ENCODE measurements around the gene HRH2. TPM values are rescaled to one million over a fixed set of nuclear protein-coding genes. Genes with fewer than 3 reads are reported as not detected.

HRH2 gene
- polyA plus RNA-seq, 3 donors from 2014 or later, result 0.11 to 0.34 (median 0.14) TPM

DNA sequence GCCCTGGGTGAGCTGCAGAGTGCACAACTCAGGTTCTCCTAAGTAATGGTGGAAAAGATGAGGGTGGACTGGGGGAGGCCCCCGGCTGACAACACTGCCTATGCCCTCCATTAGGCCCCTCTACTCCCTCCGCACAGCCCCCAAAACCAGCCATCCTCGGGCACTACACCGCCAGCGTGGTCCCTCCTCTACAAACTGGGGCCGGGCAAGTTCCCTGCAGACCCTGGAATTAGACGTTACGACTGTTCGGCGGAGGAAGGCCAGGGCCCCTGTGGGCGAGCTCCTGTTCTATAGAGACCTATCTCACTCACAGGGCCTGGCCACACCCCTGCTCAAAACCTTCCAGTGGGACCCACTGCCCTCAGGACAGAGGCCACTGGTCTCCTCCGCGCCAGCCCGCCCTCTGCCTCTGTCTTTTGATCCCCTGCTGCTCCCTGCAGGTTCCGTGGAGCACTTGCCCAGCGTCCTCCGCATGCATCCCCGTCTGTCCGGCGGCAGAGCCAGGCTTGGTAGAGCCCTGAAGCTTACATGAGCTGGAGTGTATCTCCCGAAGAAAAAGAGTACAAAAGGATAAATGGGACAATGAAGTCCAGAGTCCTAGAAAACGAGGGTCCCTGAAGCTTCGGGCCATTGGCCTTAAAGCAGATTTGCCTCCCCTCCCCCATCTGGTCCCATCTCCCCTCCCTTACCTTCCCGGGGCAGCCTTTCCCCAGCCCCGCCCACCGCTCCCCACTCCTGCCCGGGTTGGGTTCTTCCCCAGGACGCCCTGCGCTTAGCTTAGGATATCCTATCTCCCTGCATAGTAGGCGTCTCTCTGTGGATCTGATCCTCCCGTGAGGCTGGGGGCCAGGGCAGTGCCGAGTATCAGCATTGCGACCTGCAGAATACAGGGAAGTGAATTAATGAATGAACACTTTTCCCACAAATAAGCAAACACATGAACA is 71.3 kb downstream of the HRH2 start:
- Mint-ChIP-seq H3K27me3 (ENCODE audit: low read depth in 3 of 3) (peaks cover 5 to 8% (median 6%) of the 10 kb centered on the region in 3 donors), H3K36me3 (no peaks in the 10 kb centered on the region), H3K4me3 (peak overlapping the region in 1 of 5 donors; percentile 17), H3K27ac (no peak overlapping the region), H3K4me1 (peaks cover 6 to 8% of the 10 kb centered on the region in 2 donors), H3K9me3 (no peaks in the 10 kb centered on the region)
- DNase-seq, result no peak

GRCh38 chr5:175729829-175730277 is 72.0 kb downstream of the HRH2 start:
- H3K4me3 Mint-ChIP-seq, result peak overlapping the region in 1 of 5 donors; percentile 17
- no peak overlapping the region for H3K27ac Mint-ChIP-seq
- H3K4me1 Mint-ChIP-seq, result peaks cover 6 to 8% of the 10 kb centered on the region in 2 donors
- DNase-seq, result peak; percentile 74 to 81 (median 78)
- no peaks in the 10 kb centered on the region for H3K9me3 Mint-ChIP-seq
- no peaks in the 10 kb centered on the region for H3K36me3 Mint-ChIP-seq
- peaks cover 5 to 8% (median 6%) of the 10 kb centered on the region in 3 donors for H3K27me3 Mint-ChIP-seq (ENCODE audit: low read depth in 3 of 3)

DNA sequence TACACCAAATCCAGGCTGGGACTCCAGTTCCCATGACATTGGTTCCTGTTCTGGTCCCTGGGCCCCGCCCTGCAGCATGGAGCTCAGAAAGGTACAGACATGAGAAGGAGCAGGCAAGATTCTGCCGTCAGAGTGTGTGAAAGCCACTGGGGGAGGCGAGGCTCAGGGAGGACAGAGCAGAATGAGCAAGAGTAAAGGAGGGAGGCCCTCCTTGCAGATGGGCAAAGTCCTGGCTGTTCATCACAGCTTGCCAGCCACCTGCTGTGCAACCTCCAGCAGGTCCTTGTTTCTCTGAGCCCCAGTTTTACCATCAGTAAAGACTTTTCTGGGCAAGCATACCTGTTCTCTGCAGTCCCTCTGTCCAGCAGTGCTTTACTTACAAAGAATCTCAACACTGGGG is 73.3 kb downstream of the HRH2 start:
- Mint-ChIP-seq H3K27me3 (ENCODE audit: low read depth in 3 of 3) (peaks cover 5 to 8% (median 6%) of the 10 kb centered on the region in 3 donors), H3K36me3 (no peaks in the 10 kb centered on the region), H3K4me1 (peaks cover 6 to 8% of the 10 kb centered on the region in 2 donors), H3K9me3 (no peaks in the 10 kb centered on the region), H3K27ac (no peak overlapping the region), H3K4me3 (no peak overlapping the region)
- DNase-seq, result no peak

GRCh38 chr5:175731756-175732465 is 74.0 kb downstream of the HRH2 start:
- Mint-ChIP-seq H3K9me3 (no peaks in the 10 kb centered on the region), H3K27ac (no peak overlapping the region), H3K27me3 (ENCODE audit: low read depth in 3 of 3) (peaks cover 5 to 8% (median 6%) of the 10 kb centered on the region in 3 donors), H3K4me1 (peaks cover 6 to 8% of the 10 kb centered on the region in 2 donors), H3K36me3 (no peaks in the 10 kb centered on the region), H3K4me3 (no peak overlapping the region)
- no peak for DNase-seq

- H3K4me3 Mint-ChIP-seq, result no peak overlapping the region
- peaks cover 5 to 8% (median 6%) of the 10 kb centered on the region in 3 donors for H3K27me3 Mint-ChIP-seq (ENCODE audit: low read depth in 3 of 3)
- no peak for DNase-seq
- H3K9me3 Mint-ChIP-seq, result no peaks in the 10 kb centered on the region
- peaks cover 6 to 8% of the 10 kb centered on the region in 2 donors for H3K4me1 Mint-ChIP-seq
- H3K27ac Mint-ChIP-seq, result no peak overlapping the region
- no peaks in the 10 kb centered on the region for H3K36me3 Mint-ChIP-seq
Measured at GRCh38 chr5:175733017-175733416, 75.1 kb downstream of the HRH2 start.

DNA sequence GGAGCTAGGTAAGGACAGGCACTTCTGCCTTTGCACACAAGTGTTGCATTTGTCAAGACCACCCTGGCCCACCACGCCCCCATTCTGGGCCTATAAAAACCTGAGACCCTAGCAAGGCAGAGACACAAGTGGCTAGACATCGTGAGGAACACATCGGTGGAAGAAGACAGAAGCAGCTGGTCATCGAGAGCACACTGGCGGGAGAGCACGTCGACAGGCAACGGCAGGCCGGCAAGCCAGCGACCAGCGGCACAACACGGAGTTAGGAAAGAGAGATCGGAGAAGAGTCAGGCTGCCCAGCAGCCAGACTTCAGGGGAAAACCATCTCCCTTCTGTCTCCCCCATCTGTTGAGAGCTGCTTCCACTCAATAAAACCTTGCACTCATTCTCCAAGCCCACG is 76.1 kb downstream of the HRH2 start:
- H3K27me3 Mint-ChIP-seq (ENCODE audit: low read depth in 3 of 3), result peaks cover 6 to 8% (median 6%) of the 10 kb centered on the region in 3 donors
- peaks cover 6 to 8% of the 10 kb centered on the region in 2 donors for H3K4me1 Mint-ChIP-seq
- no peak for DNase-seq
- H3K27ac Mint-ChIP-seq, result no peak overlapping the region
- no peak overlapping the region for H3K4me3 Mint-ChIP-seq
- H3K9me3 Mint-ChIP-seq, result no peaks in the 10 kb centered on the region
- H3K36me3 Mint-ChIP-seq, result no peaks in the 10 kb centered on the region

- no peaks in the 10 kb centered on the region for H3K9me3 Mint-ChIP-seq
- DNase-seq, result no peak
- no peaks in the 10 kb centered on the region for H3K36me3 Mint-ChIP-seq
- peaks cover 3 to 6% (median 6%) of the 10 kb centered on the region in 3 donors for H3K27me3 Mint-ChIP-seq (ENCODE audit: low read depth in 3 of 3)
- no peak overlapping the region for H3K4me3 Mint-ChIP-seq
- no peak overlapping the region for H3K27ac Mint-ChIP-seq
- H3K4me1 Mint-ChIP-seq, result peaks cover 6 to 7% of the 10 kb centered on the region in 2 donors
Measured at GRCh38 chr5:175734501-175734900, 76.6 kb downstream of the HRH2 start.

DNA sequence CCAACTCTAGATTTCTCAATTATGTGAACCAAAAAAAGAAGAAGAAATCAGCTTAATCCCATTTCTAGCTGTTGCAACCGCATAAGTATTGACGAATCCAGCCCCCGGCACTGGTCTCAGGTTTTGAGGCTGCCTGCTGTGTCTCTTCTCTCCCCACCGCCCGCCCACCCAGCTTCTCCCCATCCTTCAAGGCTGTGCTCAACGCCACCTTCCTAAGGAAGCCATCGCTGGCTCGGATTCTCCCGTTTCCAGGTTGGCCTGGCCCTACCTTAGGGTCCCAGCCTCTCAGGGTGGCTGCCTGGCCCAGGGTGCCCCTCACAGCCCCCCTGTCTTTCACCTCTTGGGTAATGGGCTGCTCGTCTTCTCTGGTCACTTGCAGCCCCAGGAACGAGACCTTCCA is 77.8 kb downstream of the HRH2 start:
- peaks cover 3 to 11% (median 3%) of the 10 kb centered on the region in 3 donors for H3K27me3 Mint-ChIP-seq (ENCODE audit: low read depth in 3 of 3)
- no peak for DNase-seq
- H3K36me3 Mint-ChIP-seq, result no peaks in the 10 kb centered on the region
- no peaks in the 10 kb centered on the region for H3K9me3 Mint-ChIP-seq
- H3K27ac Mint-ChIP-seq, result no peak overlapping the region
- H3K4me1 Mint-ChIP-seq, result no peaks in the 10 kb centered on the region
- H3K4me3 Mint-ChIP-seq, result no peak overlapping the region

DNA sequence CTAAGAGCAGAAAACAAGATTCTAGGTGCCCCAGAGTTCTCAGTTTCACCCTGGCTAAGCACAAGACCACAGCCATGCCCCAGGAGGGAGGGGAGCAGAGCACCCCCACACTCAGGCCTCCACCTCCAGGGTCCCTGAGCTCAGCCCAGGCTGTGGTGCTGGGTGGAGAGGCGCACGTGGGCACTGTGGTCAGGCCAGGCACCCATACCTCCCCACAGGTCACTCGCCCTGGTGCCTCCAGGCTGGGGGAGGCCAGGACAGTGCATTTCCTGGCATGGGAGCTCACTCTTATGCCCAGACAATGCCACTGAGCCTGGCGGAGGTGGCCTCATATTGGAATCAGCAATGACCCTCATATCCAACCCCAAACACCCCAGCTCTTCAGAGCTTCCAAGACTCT is 78.8 kb downstream of the HRH2 start:
- Mint-ChIP-seq H3K9me3 (no peaks in the 10 kb centered on the region), H3K4me3 (no peak overlapping the region), H3K27ac (no peak overlapping the region), H3K36me3 (peaks cover 0 to 3% (median 0%) of the 10 kb centered on the region in 3 donors), H3K27me3 (ENCODE audit: low read depth in 3 of 3) (peaks cover 3 to 8% (median 3%) of the 10 kb centered on the region in 3 donors), H3K4me1 (no peaks in the 10 kb centered on the region)
- DNase-seq, result no peak

DNA sequence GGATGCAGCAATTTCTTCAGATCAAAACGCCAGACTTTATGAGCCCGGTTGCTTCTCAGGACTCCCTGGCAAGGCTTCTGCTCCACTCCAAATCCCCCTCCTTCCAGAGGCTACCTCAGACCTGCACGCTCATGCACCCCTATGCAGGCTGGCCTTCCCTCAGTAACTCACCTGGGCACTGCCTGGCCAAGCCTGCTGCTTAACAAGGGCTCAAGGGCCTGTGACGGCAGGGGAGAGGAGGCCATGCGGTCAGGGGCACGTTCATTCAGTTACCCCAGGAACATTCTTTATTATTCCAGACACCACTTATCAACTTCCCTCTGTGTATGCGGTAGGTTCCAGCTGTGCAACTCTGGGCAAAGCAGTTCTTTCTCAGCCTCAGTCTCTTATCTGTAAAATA is 79.6 kb downstream of the HRH2 start:
- no peak overlapping the region for H3K27ac Mint-ChIP-seq
- peaks cover 2 to 6% (median 3%) of the 10 kb centered on the region in 3 donors for H3K27me3 Mint-ChIP-seq (ENCODE audit: low read depth in 3 of 3)
- H3K4me1 Mint-ChIP-seq, result no peaks in the 10 kb centered on the region
- no peaks in the 10 kb centered on the region for H3K9me3 Mint-ChIP-seq
- peaks cover 0 to 3% (median 0%) of the 10 kb centered on the region in 3 donors for H3K36me3 Mint-ChIP-seq
- H3K4me3 Mint-ChIP-seq, result no peak overlapping the region
- DNase-seq, result no peak

DNA sequence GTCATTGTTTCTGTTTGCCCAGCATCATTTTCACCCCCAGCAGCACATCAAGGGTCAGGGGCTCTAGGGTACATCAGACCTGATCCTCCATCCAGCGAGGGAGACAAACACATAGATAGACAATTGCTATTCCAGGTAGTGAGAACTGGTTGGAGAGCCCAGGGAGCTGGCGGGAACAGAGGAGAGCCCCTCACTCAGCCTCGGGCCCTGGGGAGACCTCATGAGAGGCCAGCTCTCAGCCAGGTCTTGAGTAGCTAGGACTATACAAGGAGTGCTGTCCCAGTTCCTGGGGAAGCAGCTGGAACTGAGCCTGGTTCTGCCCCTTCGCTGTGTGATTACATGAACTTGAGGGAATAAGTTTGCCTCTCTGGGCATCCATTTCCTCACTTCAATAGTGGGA is 80.3 kb downstream of the HRH2 start:
- no peak for DNase-seq
- Mint-ChIP-seq H3K4me1 (no peaks in the 10 kb centered on the region), H3K27ac (no peak overlapping the region), H3K27me3 (ENCODE audit: low read depth in 3 of 3) (peaks cover 2 to 7% (median 3%) of the 10 kb centered on the region in 3 donors), H3K36me3 (peaks cover 0 to 3% (median 0%) of the 10 kb centered on the region in 3 donors), H3K9me3 (no peaks in the 10 kb centered on the region), H3K4me3 (no peak overlapping the region)

- Mint-ChIP-seq H3K4me1 (no peaks in the 10 kb centered on the region), H3K9me3 (no peaks in the 10 kb centered on the region), H3K4me3 (no peak overlapping the region), H3K36me3 (peaks cover 0 to 3% (median 0%) of the 10 kb centered on the region in 3 donors), H3K27me3 (ENCODE audit: low read depth in 3 of 3) (peaks cover 2 to 7% (median 2%) of the 10 kb centered on the region in 3 donors), H3K27ac (no peak overlapping the region)
- DNase-seq, result no peak
Measured at GRCh38 chr5:175738602-175739133, 80.8 kb downstream of the HRH2 start.

GRCh38 chr5:175740014-175740413 is 82.1 kb downstream of the HRH2 start:
- H3K27me3 Mint-ChIP-seq (ENCODE audit: low read depth in 3 of 3), result peaks cover 2 to 9% (median 4%) of the 10 kb centered on the region in 3 donors
- no peak overlapping the region for H3K4me3 Mint-ChIP-seq
- no peaks in the 10 kb centered on the region for H3K9me3 Mint-ChIP-seq
- peaks cover 0 to 3% (median 0%) of the 10 kb centered on the region in 3 donors for H3K36me3 Mint-ChIP-seq
- H3K27ac Mint-ChIP-seq, result no peak overlapping the region
- DNase-seq, result no peak
- no peaks in the 10 kb centered on the region for H3K4me1 Mint-ChIP-seq

- peaks cover 0 to 3% (median 0%) of the 10 kb centered on the region in 3 donors for H3K36me3 Mint-ChIP-seq
- H3K9me3 Mint-ChIP-seq, result no peaks in the 10 kb centered on the region
- no peak overlapping the region for H3K27ac Mint-ChIP-seq
- H3K27me3 Mint-ChIP-seq (ENCODE audit: low read depth in 3 of 3), result peaks cover 0 to 14% (median 4%) of the 10 kb centered on the region in 3 donors
- H3K4me1 Mint-ChIP-seq, result no peaks in the 10 kb centered on the region
- no peak overlapping the region for H3K4me3 Mint-ChIP-seq
- DNase-seq, result no peak
Measured at GRCh38 chr5:175741556-175741955, 83.7 kb downstream of the HRH2 start.

Measured in immature natural killer cell (primary cell).